Neural progenitor cell (in vitro differentiated cells): ENCODE measurements around the gene PAK4.

ENCODE experiments used
- CTCF ChIP-seq: fragments of 200-600 bp; sonication (generic); IDR thresholded peaks from 2 replicates; pipeline ENCODE4 v1.5.1; 2017; ENCODE audit warnings: antibody characterized with exemption, mild to moderate bottlenecking
- EZH2phosphoT487 ChIP-seq: fragments of 200-600 bp; sonication (generic); IDR thresholded peaks from 2 replicates; pipeline ENCODE4 v1.6.1; 2017; ENCODE audit warnings: antibody characterized with exemption

GRCh38 chr19:39080431-39080830, 45.2 kb upstream of the PAK4 start:
- TF ChIP-seq CTCF (no peak), EZH2phosphoT487 (no peak)
